ENCODE measurements around the gene TBC1D9. TPM values are rescaled to one million over a fixed set of nuclear protein-coding genes. Genes with fewer than 3 reads are reported as not detected.

Gene TBC1D9
- polyA plus RNA-seq, 1 of the 3 experiments (the other 2 are of a cell fraction): 13.5 TPM

- no peaks in the 10 kb centered on the region for H3K27me3 ChIP-seq (ENCODE audit: insufficient read depth)
- H3K4me2 ChIP-seq: no peak overlapping the region
- DNase-seq: no peak
- H3K4me3 ChIP-seq (ENCODE audit: low read depth in 2 of 2, low read length in 1 of 2): no peak overlapping the region
- H2AFZ ChIP-seq (ENCODE audit: low read depth): no peak overlapping the region
- no peak overlapping the region for H3K9ac ChIP-seq
- CTCF ChIA-PET: interaction anchor here (0.6 to 1.6 kb wide), 3 partner anchors 37 to 356 kb away, joined by 3 to 5 read pairs (median 3); no protein-coding TSS in a partner anchor
- H3K4me1 ChIP-seq (ENCODE audit: control insufficient read depth in 1 of 2, insufficient read depth in 2 of 2, low read depth in 1 of 2, low read length in 1 of 2): no peaks in the 10 kb centered on the region; a peak in 1 of 4 replicates
- WGBS (ENCODE audit: low lambda C conversion rate): 57% methylated on average over 2 of the region's 2 CpGs
- no peak for TF ChIP-seq MXI1 (IDR thresholded peaks at IDR 0.05; ENCODE audit: low read depth, low read length)
- TF ChIP-seq PBX3 (IDR thresholded peaks at IDR 0.05): no peak
- no peak for TF ChIP-seq FOXJ3 (CRISPR knock-in tag; IDR thresholded peaks at IDR 0.05)
- TF ChIP-seq, protein P1, sequence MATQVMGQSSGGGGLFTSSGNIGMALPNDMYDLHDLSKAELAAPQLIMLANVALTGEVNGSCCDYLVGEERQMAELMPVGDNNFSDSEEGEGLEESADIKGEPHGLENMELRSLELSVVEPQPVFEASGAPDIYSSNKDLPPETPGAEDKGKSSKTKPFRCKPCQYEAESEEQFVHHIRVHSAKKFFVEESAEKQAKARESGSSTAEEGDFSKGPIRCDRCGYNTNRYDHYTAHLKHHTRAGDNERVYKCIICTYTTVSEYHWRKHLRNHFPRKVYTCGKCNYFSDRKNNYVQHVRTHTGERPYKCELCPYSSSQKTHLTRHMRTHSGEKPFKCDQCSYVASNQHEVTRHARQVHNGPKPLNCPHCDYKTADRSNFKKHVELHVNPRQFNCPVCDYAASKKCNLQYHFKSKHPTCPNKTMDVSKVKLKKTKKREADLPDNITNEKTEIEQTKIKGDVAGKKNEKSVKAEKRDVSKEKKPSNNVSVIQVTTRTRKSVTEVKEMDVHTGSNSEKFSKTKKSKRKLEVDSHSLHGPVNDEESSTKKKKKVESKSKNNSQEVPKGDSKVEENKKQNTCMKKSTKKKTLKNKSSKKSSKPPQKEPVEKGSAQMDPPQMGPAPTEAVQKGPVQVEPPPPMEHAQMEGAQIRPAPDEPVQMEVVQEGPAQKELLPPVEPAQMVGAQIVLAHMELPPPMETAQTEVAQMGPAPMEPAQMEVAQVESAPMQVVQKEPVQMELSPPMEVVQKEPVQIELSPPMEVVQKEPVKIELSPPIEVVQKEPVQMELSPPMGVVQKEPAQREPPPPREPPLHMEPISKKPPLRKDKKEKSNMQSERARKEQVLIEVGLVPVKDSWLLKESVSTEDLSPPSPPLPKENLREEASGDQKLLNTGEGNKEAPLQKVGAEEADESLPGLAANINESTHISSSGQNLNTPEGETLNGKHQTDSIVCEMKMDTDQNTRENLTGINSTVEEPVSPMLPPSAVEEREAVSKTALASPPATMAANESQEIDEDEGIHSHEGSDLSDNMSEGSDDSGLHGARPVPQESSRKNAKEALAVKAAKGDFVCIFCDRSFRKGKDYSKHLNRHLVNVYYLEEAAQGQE (IDR thresholded peaks at IDR 0.05; ENCODE audit: low read depth, low read length): no peak
- no peak for TF ChIP-seq MAX (IDR thresholded peaks at IDR 0.05; ENCODE audit: low read depth)
- no peak for TF ChIP-seq SMC3 (IDR thresholded peaks at IDR 0.05; ENCODE audit: low read depth, low read length)
- no peak for TF ChIP-seq ELF1 (IDR thresholded peaks at IDR 0.05)
- TF ChIP-seq RAD21 (IDR thresholded peaks at IDR 0.05; ENCODE audit: low read length): no peak
- no peak for TF ChIP-seq GABPA (IDR thresholded peaks at IDR 0.05; ENCODE audit: low read depth)
- no peak for TF ChIP-seq TCF12 (IDR thresholded peaks at IDR 0.05)
- TF ChIP-seq TEAD4 (IDR thresholded peaks at IDR 0.05; ENCODE audit: borderline replicate concordance, insufficient read depth): no peak
- no peak for TF ChIP-seq CHD2 (IDR thresholded peaks at IDR 0.05; ENCODE audit: low read length, partially characterized antibody)
- TF ChIP-seq YY1 (IDR thresholded peaks at IDR 0.05; ENCODE audit: low read depth): no peak
- H3K9me2 ChIP-seq: no peaks in the 10 kb centered on the region
- no peak overlapping the region for H3K27ac ChIP-seq (ENCODE audit: low read depth in 2 of 2, low read length in 1 of 2)
- H4K20me1 ChIP-seq (ENCODE audit: insufficient read depth): no peaks in the 10 kb centered on the region
- no peaks in the 10 kb centered on the region for H3K36me3 ChIP-seq (replicated peaks in 1 of 2; ENCODE audit: control insufficient read depth in 1 of 2, insufficient read depth in 2 of 2, low read length in 1 of 2)
- H3K79me2 ChIP-seq (ENCODE audit: insufficient read depth): no peaks in the 10 kb centered on the region
- POLR2A ChIA-PET: no interaction called here
- H3K9me3 ChIP-seq: no peaks in the 10 kb centered on the region
- no peaks in the 10 kb centered on the region for H3F3A ChIP-seq (replicated peaks; ENCODE audit: insufficient read depth)
These were observed 37.1 kb upstream of the TBC1D9 start for GRCh38 chr4:140793291-140793690.

DNA sequence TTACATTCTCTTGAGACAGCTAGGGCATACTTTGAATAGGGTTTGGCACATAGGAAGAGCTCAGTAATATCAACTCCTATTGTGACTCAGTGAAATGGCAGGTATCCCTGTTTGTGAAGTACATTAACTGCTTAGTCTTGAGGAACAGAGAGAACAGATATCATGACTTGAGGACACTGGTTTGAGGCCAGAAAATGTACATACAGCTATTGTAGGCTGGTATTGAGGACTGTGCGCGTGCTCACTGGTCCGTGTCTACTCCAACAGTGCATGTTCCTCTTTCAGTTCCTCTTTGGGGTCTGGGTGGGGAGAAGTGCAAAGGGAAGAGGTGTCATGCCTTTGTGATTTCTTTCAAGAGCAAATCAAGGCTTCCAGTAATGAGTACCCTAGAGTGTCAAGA, 34.6 kb upstream of the TBC1D9 start:
- H3K9me2 ChIP-seq: no peaks in the 10 kb centered on the region
- CTCF ChIA-PET: interaction anchor here (0.6 to 1.5 kb wide), 3 partner anchors 48 to 461 kb away, joined by 3 read pairs; no protein-coding TSS in a partner anchor
- 100% methylated on average over 3 of the region's 3 CpGs for WGBS (ENCODE audit: low lambda C conversion rate)
- no peaks in the 10 kb centered on the region for H4K20me1 ChIP-seq (ENCODE audit: insufficient read depth)
- TF ChIP-seq, protein P2, sequence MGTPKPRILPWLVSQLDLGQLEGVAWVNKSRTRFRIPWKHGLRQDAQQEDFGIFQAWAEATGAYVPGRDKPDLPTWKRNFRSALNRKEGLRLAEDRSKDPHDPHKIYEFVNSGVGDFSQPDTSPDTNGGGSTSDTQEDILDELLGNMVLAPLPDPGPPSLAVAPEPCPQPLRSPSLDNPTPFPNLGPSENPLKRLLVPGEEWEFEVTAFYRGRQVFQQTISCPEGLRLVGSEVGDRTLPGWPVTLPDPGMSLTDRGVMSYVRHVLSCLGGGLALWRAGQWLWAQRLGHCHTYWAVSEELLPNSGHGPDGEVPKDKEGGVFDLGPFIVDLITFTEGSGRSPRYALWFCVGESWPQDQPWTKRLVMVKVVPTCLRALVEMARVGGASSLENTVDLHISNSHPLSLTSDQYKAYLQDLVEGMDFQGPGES (IDR thresholded peaks at IDR 0.05; ENCODE audit: low read depth, low read length): no peak
- no peak for TF ChIP-seq GATA2 (CRISPR knock-in tag; IDR thresholded peaks at IDR 0.05)
- TF ChIP-seq YY1 (IDR thresholded peaks at IDR 0.05; ENCODE audit: low read depth): no peak
- DNase-seq: no peak
- H3K27ac ChIP-seq (ENCODE audit: low read depth in 2 of 2, low read length in 1 of 2): no peak overlapping the region
- H3K9me3 ChIP-seq: no peaks in the 10 kb centered on the region
- H3K4me2 ChIP-seq: no peak overlapping the region
- no peaks in the 10 kb centered on the region for H3K27me3 ChIP-seq (ENCODE audit: insufficient read depth)
- no peaks in the 10 kb centered on the region for H3F3A ChIP-seq (replicated peaks; ENCODE audit: insufficient read depth)
- no peaks in the 10 kb centered on the region for H3K36me3 ChIP-seq (replicated peaks in 1 of 2; ENCODE audit: control insufficient read depth in 1 of 2, insufficient read depth in 2 of 2, low read length in 1 of 2)
- no peaks in the 10 kb centered on the region for H3K79me2 ChIP-seq (ENCODE audit: insufficient read depth)
- no peak overlapping the region for H2AFZ ChIP-seq (ENCODE audit: low read depth)
- no peak overlapping the region for H3K4me3 ChIP-seq (ENCODE audit: low read depth in 2 of 2, low read length in 1 of 2)
- H3K9ac ChIP-seq: no peak overlapping the region
- POLR2A ChIA-PET: no interaction called here
- H3K4me1 ChIP-seq (ENCODE audit: control insufficient read depth in 1 of 2, insufficient read depth in 2 of 2, low read depth in 1 of 2, low read length in 1 of 2): no peaks in the 10 kb centered on the region; a peak in 1 of 4 replicates

Measured in SK-N-SH (cell line).